ENCODE results near the gene PTRH1.

The PTRH1 gene

DNA sequence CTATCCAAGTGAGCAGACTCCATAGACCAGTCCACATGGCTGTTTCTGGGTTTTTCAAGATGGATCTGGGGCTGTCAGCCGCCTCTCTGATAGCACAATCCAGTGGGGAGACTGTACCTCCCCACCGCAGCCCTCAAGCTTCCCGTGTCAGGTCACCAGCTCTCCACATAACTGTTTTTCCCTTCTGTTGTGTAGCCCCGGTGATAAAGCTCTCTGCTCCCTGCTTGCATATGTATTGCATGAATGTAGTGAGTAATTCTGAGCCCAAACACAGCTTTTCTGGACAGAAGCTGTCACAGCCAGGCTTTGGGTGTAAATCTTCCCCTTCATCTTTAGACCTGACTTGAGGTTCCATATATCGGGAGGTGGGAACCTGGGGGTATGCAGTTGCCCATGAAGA, 31.7 kb downstream of the PTRH1 start:
- no peak overlapping the region for H2AFZ ChIP-seq (ENCODE audit: low read depth, low read length)
- peak; percentile 75 for DNase-seq
- no peak overlapping the region for H2BK15ac ChIP-seq (ENCODE audit: low read depth, poor library complexity, severe bottlenecking)
- no peak overlapping the region for H3K18ac ChIP-seq (ENCODE audit: low read depth in 1 of 2, low read length in 2 of 2)
- no peak overlapping the region for H2BK12ac ChIP-seq (ENCODE audit: low read length in 2 of 2)
- H2BK120ac ChIP-seq (ENCODE audit: low read depth, low read length), result no peak overlapping the region
- peaks cover 7% of the 10 kb centered on the region for H3K4me1 ChIP-seq (ENCODE audit: control insufficient read depth, insufficient read depth, low read depth, low read length)
- H3K36me3 ChIP-seq (ENCODE audit: control insufficient read depth in 1 of 2, insufficient read depth in 2 of 2, low read depth in 1 of 2, low read length in 2 of 2), result peaks cover 63 to 96% of the 10 kb centered on the region in 2 experiments
- H3K4me3 ChIP-seq (ENCODE audit: insufficient read depth in 1 of 2, low read depth in 1 of 2, low read length in 2 of 2), result no peak overlapping the region
- H3K9ac ChIP-seq (ENCODE audit: low read length), result peak overlapping the region; percentile 24
- no peak overlapping the region for H3K4me2 ChIP-seq (ENCODE audit: low read length, poor library complexity, severe bottlenecking)
- no peaks in the 10 kb centered on the region for H3K79me1 ChIP-seq (replicated peaks; ENCODE audit: low read length, poor library complexity, severe bottlenecking)
- H4K91ac ChIP-seq (ENCODE audit: low read length), result no peak overlapping the region
- no peak overlapping the region for H3K14ac ChIP-seq (ENCODE audit: low read length in 2 of 2)
- 100% methylated on average over 3 of the region's 5 CpGs for WGBS
- no peaks in the 10 kb centered on the region for H3K27me3 ChIP-seq (ENCODE audit: control insufficient read depth in 1 of 2, insufficient read depth in 1 of 2, low read length in 2 of 2)
- no peak overlapping the region for H3K27ac ChIP-seq (ENCODE audit: low read length, poor library complexity, severe bottlenecking)
- H4K8ac ChIP-seq (ENCODE audit: low read length), result no peak overlapping the region
- no peak overlapping the region for H2BK5ac ChIP-seq (ENCODE audit: low read depth, low read length, poor library complexity, severe bottlenecking)
- no peaks in the 10 kb centered on the region for H3K9me3 ChIP-seq (ENCODE audit: control insufficient read depth, low read length)
- H3K4ac ChIP-seq (ENCODE audit: low read depth in 1 of 2, low read length in 2 of 2), result no peak overlapping the region
- H3K23ac ChIP-seq (ENCODE audit: low read length in 2 of 2), result no peak overlapping the region
- no peak overlapping the region for H2AK5ac ChIP-seq (ENCODE audit: low read length, severe bottlenecking)

DNA sequence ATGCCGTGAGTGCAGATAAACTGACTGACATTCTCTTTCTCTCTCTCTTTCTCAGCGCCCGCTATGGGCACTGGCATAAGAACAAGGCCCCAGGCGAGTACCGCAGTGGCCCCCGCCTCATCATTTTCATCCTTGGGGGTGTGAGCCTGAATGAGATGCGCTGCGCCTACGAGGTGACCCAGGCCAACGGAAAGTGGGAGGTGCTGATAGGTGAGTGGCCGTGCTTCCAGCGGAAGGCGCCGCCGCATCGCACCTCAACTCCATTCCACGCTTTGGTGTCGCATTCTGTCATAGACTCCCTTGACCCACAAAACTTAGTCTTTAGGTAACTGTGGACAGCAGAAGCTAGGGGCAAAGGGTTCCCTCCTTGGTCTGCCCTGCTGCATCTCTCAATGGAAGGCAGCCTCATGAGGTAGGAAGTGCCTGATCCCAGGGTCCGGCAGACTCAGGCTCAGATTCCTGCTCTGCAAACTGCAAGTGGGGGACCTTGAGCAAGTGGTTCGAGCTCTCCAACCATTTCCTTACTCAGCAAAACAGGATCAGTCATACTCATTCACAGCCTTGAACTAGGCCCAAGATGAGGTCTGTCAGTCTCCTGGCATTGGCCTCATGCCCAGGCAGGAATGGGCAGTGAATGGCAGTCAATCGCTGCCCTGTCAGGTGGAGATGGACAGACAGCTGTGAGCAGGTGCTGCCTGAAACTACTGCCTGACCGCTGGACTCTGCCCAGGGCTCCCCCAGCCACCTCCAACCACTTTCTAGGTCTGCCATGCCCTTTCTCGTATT, 32.9 kb downstream of the PTRH1 start:
- Histone ChIP-seq H3K36me3 (ENCODE audit: control insufficient read depth in 1 of 2, insufficient read depth in 2 of 2, low read depth in 1 of 2, low read length in 2 of 2) (peaks cover 67 to 92% of the 10 kb centered on the region in 2 experiments), H4K8ac (ENCODE audit: low read length) (no peak overlapping the region), H3K4me3 (ENCODE audit: insufficient read depth in 1 of 2, low read depth in 1 of 2, low read length in 2 of 2) (no peak overlapping the region), H3K23ac (ENCODE audit: low read length in 2 of 2) (no peak overlapping the region), H2BK12ac (ENCODE audit: low read length in 2 of 2) (no peak overlapping the region), H3K79me1 (replicated peaks; ENCODE audit: low read length, poor library complexity, severe bottlenecking) (no peaks in the 10 kb centered on the region), H3K27ac (ENCODE audit: low read length, poor library complexity, severe bottlenecking) (no peak overlapping the region), H3K4me2 (ENCODE audit: low read length, poor library complexity, severe bottlenecking) (no peak overlapping the region), H4K91ac (ENCODE audit: low read length) (no peak overlapping the region), H2BK120ac (ENCODE audit: low read depth, low read length) (no peak overlapping the region), H2BK5ac (ENCODE audit: low read depth, low read length, poor library complexity, severe bottlenecking) (no peak overlapping the region), H3K9ac (ENCODE audit: low read length) (no peak overlapping the region), H3K14ac (ENCODE audit: low read length in 2 of 2) (no peak overlapping the region), H3K4ac (ENCODE audit: low read depth in 1 of 2, low read length in 2 of 2) (no peak overlapping the region), H2BK15ac (ENCODE audit: low read depth, poor library complexity, severe bottlenecking) (no peak overlapping the region), H3K18ac (ENCODE audit: low read depth in 1 of 2, low read length in 2 of 2) (no peak overlapping the region), H3K4me1 (ENCODE audit: control insufficient read depth, insufficient read depth, low read depth, low read length) (peaks cover 7% of the 10 kb centered on the region), H3K9me3 (ENCODE audit: control insufficient read depth, low read length) (no peaks in the 10 kb centered on the region), H2AFZ (ENCODE audit: low read depth, low read length) (no peak overlapping the region), H2AK5ac (ENCODE audit: low read length, severe bottlenecking) (no peak overlapping the region), H3K27me3 (ENCODE audit: control insufficient read depth in 1 of 2, insufficient read depth in 1 of 2, low read length in 2 of 2) (no peaks in the 10 kb centered on the region)
- DNase-seq, result no peak
- WGBS, result 98% methylated on average over 22 of the region's 23 CpGs

DNA sequence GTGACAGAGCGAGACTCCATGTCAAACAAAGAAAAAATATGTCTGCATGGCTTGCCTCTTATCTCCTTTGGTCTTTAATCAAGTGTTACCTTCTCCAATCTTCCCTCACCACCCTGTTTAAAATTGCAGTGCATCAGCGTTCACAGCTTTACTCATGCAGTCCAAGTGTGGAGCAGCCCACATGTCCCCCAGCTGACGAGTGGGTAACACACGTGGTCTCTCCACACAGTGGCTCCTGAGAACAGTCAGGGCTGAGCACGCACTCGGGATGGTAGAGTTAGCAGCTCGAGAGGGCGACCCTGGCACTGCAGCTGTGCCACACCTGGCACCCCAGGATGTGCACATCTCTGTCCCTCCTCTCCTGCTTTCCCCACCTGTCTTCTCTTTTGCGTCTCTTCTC, 34.6 kb downstream of the PTRH1 start:
- no peak overlapping the region for H2BK15ac ChIP-seq (ENCODE audit: low read depth, poor library complexity, severe bottlenecking)
- DNase-seq, result no peak
- H3K18ac ChIP-seq (ENCODE audit: low read depth in 1 of 2, low read length in 2 of 2), result no peak overlapping the region

DNA sequence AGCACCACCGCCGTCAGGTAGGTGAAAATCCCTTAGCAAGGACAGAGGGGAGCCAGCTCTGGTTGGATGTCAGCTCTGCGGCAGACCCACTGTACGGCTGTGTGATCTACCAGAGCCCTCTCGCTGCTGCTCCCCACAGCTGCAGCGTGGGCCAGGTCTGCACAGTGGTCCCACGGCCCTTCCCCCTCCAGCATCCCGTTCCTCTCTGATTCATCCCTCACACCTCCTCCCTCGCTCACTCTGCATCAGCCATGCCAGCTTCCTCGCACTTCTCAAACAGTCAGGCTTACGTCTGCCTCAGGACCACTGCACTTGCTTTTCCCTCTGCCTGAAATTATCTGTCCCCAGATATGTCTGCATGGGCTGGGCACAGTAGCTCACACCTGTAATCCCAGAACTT, 35.2 kb downstream of the PTRH1 start:
- Histone ChIP-seq H3K18ac (ENCODE audit: low read depth in 1 of 2, low read length in 2 of 2) (no peak overlapping the region), H2BK15ac (ENCODE audit: low read depth, poor library complexity, severe bottlenecking) (no peak overlapping the region), H2AFZ (ENCODE audit: low read depth, low read length) (no peak overlapping the region), H3K27ac (ENCODE audit: low read length, poor library complexity, severe bottlenecking) (no peak overlapping the region), H2BK120ac (ENCODE audit: low read depth, low read length) (no peak overlapping the region), H2BK5ac (ENCODE audit: low read depth, low read length, poor library complexity, severe bottlenecking) (no peak overlapping the region), H3K4me2 (ENCODE audit: low read length, poor library complexity, severe bottlenecking) (no peak overlapping the region), H3K23ac (ENCODE audit: low read length in 2 of 2) (no peak overlapping the region), H3K4ac (ENCODE audit: low read depth in 1 of 2, low read length in 2 of 2) (no peak overlapping the region), H3K4me3 (ENCODE audit: insufficient read depth in 1 of 2, low read depth in 1 of 2, low read length in 2 of 2) (no peak overlapping the region), H3K4me1 (ENCODE audit: control insufficient read depth, insufficient read depth, low read depth, low read length) (peaks cover 7% of the 10 kb centered on the region), H2AK5ac (ENCODE audit: low read length, severe bottlenecking) (no peak overlapping the region), H3K14ac (ENCODE audit: low read length in 2 of 2) (no peak overlapping the region), H3K27me3 (ENCODE audit: control insufficient read depth in 1 of 2, insufficient read depth in 1 of 2, low read length in 2 of 2) (no peaks in the 10 kb centered on the region), H3K79me1 (replicated peaks; ENCODE audit: low read length, poor library complexity, severe bottlenecking) (no peaks in the 10 kb centered on the region), H3K36me3 (ENCODE audit: control insufficient read depth in 1 of 2, insufficient read depth in 2 of 2, low read depth in 1 of 2, low read length in 2 of 2) (peaks cover 72 to 94% of the 10 kb centered on the region in 2 experiments), H4K8ac (ENCODE audit: low read length) (peak overlapping the region; percentile 19), H3K9ac (ENCODE audit: low read length) (no peak overlapping the region), H4K91ac (ENCODE audit: low read length) (no peak overlapping the region), H3K9me3 (ENCODE audit: control insufficient read depth, low read length) (no peaks in the 10 kb centered on the region), H2BK12ac (ENCODE audit: low read length in 2 of 2) (no peak overlapping the region)
- 86% methylated on average over 11 of the region's 11 CpGs for WGBS
- no peak for DNase-seq

More for the DNA sequence above, 34.6 kb downstream of the PTRH1 start:
- Histone ChIP-seq H3K4ac (ENCODE audit: low read depth in 1 of 2, low read length in 2 of 2) (no peak overlapping the region), H2BK120ac (ENCODE audit: low read depth, low read length) (no peak overlapping the region), H4K8ac (ENCODE audit: low read length) (no peak overlapping the region), H2AK5ac (ENCODE audit: low read length, severe bottlenecking) (no peak overlapping the region), H3K14ac (ENCODE audit: low read length in 2 of 2) (no peak overlapping the region), H3K9me3 (ENCODE audit: control insufficient read depth, low read length) (no peaks in the 10 kb centered on the region), H3K27me3 (ENCODE audit: control insufficient read depth in 1 of 2, insufficient read depth in 1 of 2, low read length in 2 of 2) (no peaks in the 10 kb centered on the region), H2BK5ac (ENCODE audit: low read depth, low read length, poor library complexity, severe bottlenecking) (no peak overlapping the region), H3K36me3 (ENCODE audit: control insufficient read depth in 1 of 2, insufficient read depth in 2 of 2, low read depth in 1 of 2, low read length in 2 of 2) (peaks cover 67 to 91% of the 10 kb centered on the region in 2 experiments), H3K27ac (ENCODE audit: low read length, poor library complexity, severe bottlenecking) (no peak overlapping the region), H3K4me1 (ENCODE audit: control insufficient read depth, insufficient read depth, low read depth, low read length) (peaks cover 7% of the 10 kb centered on the region), H3K4me2 (ENCODE audit: low read length, poor library complexity, severe bottlenecking) (no peak overlapping the region), H4K91ac (ENCODE audit: low read length) (no peak overlapping the region), H3K23ac (ENCODE audit: low read length in 2 of 2) (no peak overlapping the region), H3K79me1 (replicated peaks; ENCODE audit: low read length, poor library complexity, severe bottlenecking) (no peaks in the 10 kb centered on the region), H2AFZ (ENCODE audit: low read depth, low read length) (no peak overlapping the region), H3K9ac (ENCODE audit: low read length) (no peak overlapping the region), H2BK12ac (ENCODE audit: low read length in 2 of 2) (no peak overlapping the region), H3K4me3 (ENCODE audit: insufficient read depth in 1 of 2, low read depth in 1 of 2, low read length in 2 of 2) (no peak overlapping the region)
- 94% methylated on average over 9 of the region's 9 CpGs for WGBS

Measured in mesenchymal stem cell (in vitro differentiated cells and primary cell).